Calu3 (cell line): Measurements from ENCODE around the gene USP15. TPM values are rescaled to one million over a fixed set of nuclear protein-coding genes. Genes with fewer than 3 reads are reported as not detected.
A peak's percentile ranks its signal among the peaks of the same experiment; 100 is the strongest.

Experiments
- BruUV-seq: library from RNA; stranded (reverse); fragments of 400-500 nt; replicated peaks from 2 replicates; lab custom pipeline; 2021; lab: Mats Ljungman, UMichigan
- CTCF ChIA-PET: fragments of 300-600 bp; sonication (Branson Sonifier 250); formaldehyde crosslinking; loops from one replicate; lab custom pipeline; 2022; ENCODE audit warnings: antibody characterized with exemption; lab: Charles Lee
- DNase-seq: peaks from one replicate; pipeline ENCODE4 v3.0.0; 2022
- H3K27ac Mint-ChIP-seq: one replicate; pipeline ENCODE4 v1.8.0; 2022; ENCODE audit warnings: mixed read lengths; ENCODE audit not compliant: unreplicated experiment
- H3K27me3 Mint-ChIP-seq: one replicate; pipeline ENCODE4 v1.8.0; 2022; ENCODE audit warnings: mixed read lengths; ENCODE audit not compliant: unreplicated experiment
- H3K36me3 Mint-ChIP-seq: one replicate; pipeline ENCODE4 v1.8.0; 2022; ENCODE audit warnings: mild to moderate bottlenecking, moderate library complexity, mixed read lengths; ENCODE audit not compliant: insufficient read depth, unreplicated experiment
- H3K4me1 Mint-ChIP-seq: one replicate; pipeline ENCODE4 v1.8.0; 2022; ENCODE audit warnings: mild to moderate bottlenecking, low read depth, mixed read lengths; ENCODE audit not compliant: unreplicated experiment
- H3K4me3 Mint-ChIP-seq: one replicate; pipeline ENCODE4 v1.8.0; 2022; ENCODE audit warnings: mild to moderate bottlenecking, low read depth, moderate library complexity, mixed read lengths; ENCODE audit not compliant: unreplicated experiment
- H3K9me3 Mint-ChIP-seq: one replicate; pipeline ENCODE4 v1.8.0; 2022; ENCODE audit warnings: low read depth, mixed read lengths; ENCODE audit not compliant: unreplicated experiment
- intact Hi-C: fragments of 100-400 bp; cut with micrococcal nuclease; formaldehyde crosslinking; loops from one replicate; pipeline ENCODE4 v1.10.0; 2022; ENCODE audit not compliant: unreplicated experiment
- total RNA-seq: library from RNA; stranded (reverse); gene quantifications from 2 replicates; pipeline ENCODE4 v1.2.3, GENCODE V29; 2022
- TF ChIP-seq, protein P1 (sequence below): fragments of 200-600 bp; IDR thresholded peaks from one replicate; pipeline ENCODE4 v1.8.0; 2022; ENCODE audit warnings: antibody characterized with exemption; ENCODE audit not compliant: unreplicated experiment

Gene USP15
- total RNA-seq, 1 experiment from 2014 or later, result 66.1 TPM

DNA sequence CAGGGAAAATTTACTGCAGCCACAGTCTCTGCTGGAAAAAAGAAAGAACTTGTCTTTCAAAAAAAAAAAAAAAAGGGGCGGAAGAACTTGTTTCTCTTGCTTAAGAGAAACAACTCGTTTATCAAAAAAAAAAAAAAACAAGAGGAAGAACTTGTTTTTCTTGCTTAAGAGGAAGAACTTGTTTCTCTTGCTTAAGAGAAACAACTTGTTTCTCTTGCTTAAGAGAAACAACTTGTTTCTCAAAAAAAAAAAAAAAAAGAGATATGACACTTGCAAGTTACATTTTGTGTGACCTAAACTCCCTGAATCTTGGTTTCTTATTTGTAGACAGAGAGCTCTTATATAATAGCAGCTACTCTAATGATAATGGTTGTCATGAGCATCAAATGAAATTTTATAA, 44.7 kb upstream of the USP15 start:
- BruUV-seq, result no TSS peak
- peaks cover 6% of the 10 kb centered on the region for H3K36me3 Mint-ChIP-seq
- intact Hi-C loops, result no loop called here
- H3K27me3 Mint-ChIP-seq, result no peaks in the 10 kb centered on the region
- TF ChIP-seq, protein P1, sequence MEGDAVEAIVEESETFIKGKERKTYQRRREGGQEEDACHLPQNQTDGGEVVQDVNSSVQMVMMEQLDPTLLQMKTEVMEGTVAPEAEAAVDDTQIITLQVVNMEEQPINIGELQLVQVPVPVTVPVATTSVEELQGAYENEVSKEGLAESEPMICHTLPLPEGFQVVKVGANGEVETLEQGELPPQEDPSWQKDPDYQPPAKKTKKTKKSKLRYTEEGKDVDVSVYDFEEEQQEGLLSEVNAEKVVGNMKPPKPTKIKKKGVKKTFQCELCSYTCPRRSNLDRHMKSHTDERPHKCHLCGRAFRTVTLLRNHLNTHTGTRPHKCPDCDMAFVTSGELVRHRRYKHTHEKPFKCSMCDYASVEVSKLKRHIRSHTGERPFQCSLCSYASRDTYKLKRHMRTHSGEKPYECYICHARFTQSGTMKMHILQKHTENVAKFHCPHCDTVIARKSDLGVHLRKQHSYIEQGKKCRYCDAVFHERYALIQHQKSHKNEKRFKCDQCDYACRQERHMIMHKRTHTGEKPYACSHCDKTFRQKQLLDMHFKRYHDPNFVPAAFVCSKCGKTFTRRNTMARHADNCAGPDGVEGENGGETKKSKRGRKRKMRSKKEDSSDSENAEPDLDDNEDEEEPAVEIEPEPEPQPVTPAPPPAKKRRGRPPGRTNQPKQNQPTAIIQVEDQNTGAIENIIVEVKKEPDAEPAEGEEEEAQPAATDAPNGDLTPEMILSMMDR, result no peak
- peaks cover 4% of the 10 kb centered on the region for H3K4me1 Mint-ChIP-seq
- H3K9me3 Mint-ChIP-seq, result no peaks in the 10 kb centered on the region
- H3K27ac Mint-ChIP-seq, result peak overlapping the region; percentile 75
- CTCF ChIA-PET, result no interaction called here
- no peak for DNase-seq
- H3K4me3 Mint-ChIP-seq, result no peak overlapping the region

GRCh38 chr12:62217466-62218194, 42.6 kb upstream of the USP15 start:
- TF ChIP-seq, protein P1, result no peak
- Mint-ChIP-seq H3K27me3 (no peaks in the 10 kb centered on the region), H3K36me3 (peaks cover 6% of the 10 kb centered on the region), H3K4me1 (no peaks in the 10 kb centered on the region), H3K27ac (no peak overlapping the region), H3K9me3 (no peaks in the 10 kb centered on the region), H3K4me3 (no peak overlapping the region)
- CTCF ChIA-PET, result no interaction called here
- intact Hi-C loops, result no loop called here
- DNase-seq, result no peak
- BruUV-seq, result no TSS peak

GRCh38 chr12:62221107-62221506, 39.1 kb upstream of the USP15 start:
- Mint-ChIP-seq H3K27ac (no peak overlapping the region), H3K4me1 (no peaks in the 10 kb centered on the region), H3K27me3 (no peaks in the 10 kb centered on the region), H3K9me3 (no peaks in the 10 kb centered on the region), H3K4me3 (no peak overlapping the region), H3K36me3 (no peaks in the 10 kb centered on the region)
- TF ChIP-seq, protein P1, result no peak
- intact Hi-C loops, result no loop called here
- CTCF ChIA-PET, result interaction anchor here (0.7 kb wide), 1 partner anchor 1734 kb away, joined by 4 read pairs; no protein-coding TSS in a partner anchor
- no TSS peak for BruUV-seq
- no peak for DNase-seq

GRCh38 chr12:62224601-62225000, 35.6 kb upstream of the USP15 start:
- no peak for DNase-seq
- BruUV-seq, result no TSS peak
- Mint-ChIP-seq H3K27ac (no peak overlapping the region), H3K27me3 (no peaks in the 10 kb centered on the region), H3K4me1 (no peaks in the 10 kb centered on the region), H3K4me3 (no peak overlapping the region), H3K9me3 (no peaks in the 10 kb centered on the region), H3K36me3 (no peaks in the 10 kb centered on the region)
- CTCF ChIA-PET, result no interaction called here
- intact Hi-C loops, result no loop called here
- TF ChIP-seq, protein P1, result no peak
